ENCODE results near the gene TRAPPC6A.

TRAPPC6A gene

GRCh38 chr19:45146251-45146650, 31.8 kb downstream of the TRAPPC6A start:
- ATAC-seq, result no peak

- ATAC-seq, result no peak
Measured at GRCh38 chr19:45145270-45146189, 32.5 kb downstream of the TRAPPC6A start.

GRCh38 chr19:45144431-45145269, 33.4 kb downstream of the TRAPPC6A start:
- ATAC-seq, result no peak

- no peak for ATAC-seq
Measured at GRCh38 chr19:45142726-45143110, 35.3 kb downstream of the TRAPPC6A start.

GRCh38 chr19:45142016-45142725, 35.9 kb downstream of the TRAPPC6A start:
- ATAC-seq, result no peak

GRCh38 chr19:45141203-45141900, 36.7 kb downstream of the TRAPPC6A start:
- ATAC-seq, result no peak

GRCh38 chr19:45140533-45140932, 37.5 kb downstream of the TRAPPC6A start:
- no peak for ATAC-seq

GRCh38 chr19:45140144-45140503, 37.9 kb downstream of the TRAPPC6A start:
- ATAC-seq, result no peak

- no peak for ATAC-seq
Measured at GRCh38 chr19:45139286-45140143, 38.5 kb downstream of the TRAPPC6A start.

GRCh38 chr19:45138303-45138751, 39.7 kb downstream of the TRAPPC6A start:
- ATAC-seq, result no peak

GRCh38 chr19:45137179-45137761, 40.8 kb downstream of the TRAPPC6A start:
- no peak for ATAC-seq

GRCh38 chr19:45136507-45137178, 41.4 kb downstream of the TRAPPC6A start:
- ATAC-seq, result no peak

- no peak for ATAC-seq
Measured at GRCh38 chr19:45135176-45135885, 42.7 kb downstream of the TRAPPC6A start.

- no peak for ATAC-seq
Measured at GRCh38 chr19:45133661-45134060, 44.4 kb downstream of the TRAPPC6A start.

- ATAC-seq, result no peak
Measured at GRCh38 chr19:45130888-45131615, 47.0 kb downstream of the TRAPPC6A start.

- no peak for ATAC-seq
Measured at GRCh38 chr19:45130236-45130635, 47.8 kb downstream of the TRAPPC6A start.

GRCh38 chr19:45128806-45129205, 49.2 kb downstream of the TRAPPC6A start:
- no peak for ATAC-seq

- ATAC-seq, result no peak
Measured at GRCh38 chr19:45128146-45128545, 49.9 kb downstream of the TRAPPC6A start.

- no peak for ATAC-seq
Measured at GRCh38 chr19:45126654-45127053, 51.4 kb downstream of the TRAPPC6A start.

Data from activated CD4-positive, CD25-positive, alpha-beta regulatory T cell treated with anti-CD3 and anti-CD28 coated beads, Interleukin-2, amount 50 U/mL, for 24 hours (primary cell).